G401 (cell line): ENCODE measurements around the gene EXOC3L4. TPM values are rescaled to one million over a fixed set of nuclear protein-coding genes. Genes with fewer than 3 reads are reported as not detected.

ENCODE experiments used
- DNase-seq: peaks from one replicate; pipeline ENCODE4 v3.0.0-alpha.2; 2015; ENCODE audit warnings: low spot score
- in situ Hi-C: cut with HindIII; loops from 2 replicates; pipeline ENCODE4 v1.10.0; 2016; ENCODE audit warnings: low sequenced_read_pairs, mixed read lengths
- total RNA-seq: library from RNA; depleted of rRNA; stranded (reverse); fragments of >200 nt; shearing (Covaris generic); gene quantifications from 2 replicates; pipeline ENCODE4 v1.2.3, GENCODE V29; 2014

The EXOC3L4 gene
- total RNA-seq, 1 experiment from 2014 or later, result 1.6 TPM

DNA sequence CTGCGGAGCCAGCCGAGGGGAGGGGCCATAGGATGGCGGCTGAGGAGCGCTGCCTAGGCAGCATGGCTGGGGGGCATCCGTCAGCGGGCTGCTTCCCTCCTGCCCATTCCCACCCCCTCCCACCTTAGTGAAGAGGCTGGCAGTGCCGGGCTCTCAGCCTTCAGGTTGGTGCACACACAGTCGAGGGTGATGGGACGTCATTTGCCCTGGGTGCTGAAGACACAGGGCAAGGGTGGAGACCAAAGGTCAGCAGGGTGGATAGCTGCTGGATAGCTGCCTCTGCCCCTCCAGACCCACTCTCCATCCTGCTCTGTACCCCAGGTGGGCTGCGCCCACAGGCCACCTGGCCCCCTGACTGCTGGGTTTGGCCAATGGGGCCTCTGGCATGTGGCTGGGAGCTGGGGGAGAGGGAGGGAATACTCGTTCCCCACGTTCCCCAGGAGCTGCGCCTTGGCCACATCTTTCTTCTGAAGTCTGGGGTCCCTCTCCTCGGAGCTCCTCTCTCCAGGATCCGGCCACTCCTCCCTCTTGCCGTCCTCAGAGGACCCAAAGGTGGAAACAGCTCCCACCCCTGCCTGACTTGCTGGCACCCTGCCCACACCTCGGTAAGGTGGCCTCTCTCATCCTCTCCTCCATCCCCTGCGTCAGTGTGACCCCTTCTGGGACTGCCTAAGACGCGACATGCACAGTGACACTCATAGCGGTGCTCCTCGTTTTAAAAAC lies 26.0 kb upstream of the EXOC3L4 start:
- no peak for DNase-seq
- in situ Hi-C loops, result no loop called here

DNA sequence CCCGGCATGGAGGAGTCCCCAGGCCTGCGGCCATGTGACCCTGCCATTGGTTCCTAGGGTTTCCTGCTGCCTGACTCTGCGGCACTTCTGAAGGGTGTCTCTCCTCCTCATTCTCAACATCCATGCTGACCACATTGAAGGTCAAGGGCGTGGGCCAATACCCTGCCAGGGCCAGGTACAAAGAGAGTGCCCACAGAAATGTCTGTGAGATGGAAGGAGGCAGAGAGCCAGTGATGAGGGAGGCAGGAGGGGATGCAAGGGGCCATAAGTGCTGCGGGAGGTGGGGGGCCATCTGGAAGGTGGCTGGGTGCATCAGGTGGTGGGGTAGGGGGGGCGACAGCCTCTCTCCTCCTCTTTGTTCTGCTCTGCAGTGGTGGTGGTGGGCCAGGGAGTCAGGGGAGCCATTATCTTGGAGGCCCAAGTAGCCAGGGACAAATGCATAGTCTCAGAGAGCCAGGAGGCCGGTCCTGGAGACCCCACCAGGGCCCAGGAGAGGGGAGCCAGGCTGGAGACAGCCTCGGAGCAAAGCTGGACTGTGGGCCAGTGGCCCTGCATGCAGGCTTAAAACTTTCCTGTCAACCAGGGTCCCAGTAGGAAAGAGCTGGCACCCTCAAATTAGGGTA lies 24.2 kb upstream of the EXOC3L4 start:
- DNase-seq, result no peak
- in situ Hi-C loops, result no loop called here

DNA sequence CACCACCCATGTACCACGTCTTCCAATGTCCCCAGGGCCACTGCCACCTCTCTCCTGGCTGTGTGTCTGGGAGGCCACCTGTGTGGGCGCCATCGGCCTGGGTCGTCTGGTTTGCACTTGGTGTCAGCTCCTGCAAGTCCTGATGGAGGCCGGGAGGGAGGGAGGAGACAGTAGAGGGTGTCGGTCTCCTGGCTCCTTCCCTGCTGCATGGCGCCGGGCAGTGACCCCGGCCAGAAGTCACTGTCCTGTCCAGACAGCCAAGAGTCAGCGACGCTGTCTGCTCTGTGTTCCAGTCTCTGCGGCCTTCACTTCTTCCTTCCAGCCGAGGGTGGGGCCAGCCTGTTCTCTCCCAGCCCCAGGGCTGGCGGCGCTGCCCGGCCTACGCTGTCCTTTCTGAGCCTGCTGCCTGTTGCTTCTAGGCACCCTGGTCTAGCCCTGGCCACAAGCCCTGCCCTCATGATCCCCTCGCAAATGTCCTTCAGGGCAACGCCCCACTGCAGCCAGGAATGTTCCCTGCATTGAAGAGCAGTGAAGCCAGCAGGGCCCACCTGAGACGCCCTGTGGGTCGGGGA lies 23.5 kb upstream of the EXOC3L4 start:
- in situ Hi-C loops, result no loop called here
- no peak for DNase-seq

DNA sequence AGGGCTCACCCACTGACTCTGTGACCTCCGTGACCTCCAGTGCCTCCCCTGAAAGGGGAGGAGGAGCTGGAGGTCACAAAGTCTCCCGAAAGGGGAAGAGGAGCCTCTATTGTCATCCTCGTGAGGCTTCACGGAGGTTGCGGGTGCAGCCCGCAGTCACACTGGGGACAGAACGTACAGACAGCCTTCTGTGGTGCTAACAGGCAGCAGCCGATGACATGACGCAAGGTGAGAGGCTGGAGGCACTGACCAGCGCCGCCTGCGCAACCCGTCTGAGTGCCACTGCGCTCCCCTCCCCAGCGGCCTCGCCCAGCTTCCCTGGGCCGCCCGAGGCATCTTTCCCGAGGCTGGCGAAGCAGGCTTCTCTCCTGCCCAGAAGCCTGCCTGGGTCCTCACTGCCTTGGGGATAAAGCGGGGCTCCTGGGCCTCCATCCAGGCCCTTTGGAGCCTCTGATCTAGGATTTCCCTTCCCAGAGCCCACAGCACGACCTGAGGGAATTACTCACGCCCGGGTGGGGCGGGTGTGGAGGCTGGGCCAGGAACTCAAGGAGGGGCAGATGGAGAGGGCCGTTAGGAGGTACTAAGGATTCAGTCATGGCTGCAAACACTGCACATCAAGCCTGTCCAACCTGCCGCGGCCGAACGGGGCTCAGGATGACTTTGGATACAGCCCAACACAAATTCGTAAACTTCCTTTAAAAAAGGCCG lies 22.8 kb upstream of the EXOC3L4 start:
- DNase-seq, result no peak
- in situ Hi-C loops, result no loop called here

DNA sequence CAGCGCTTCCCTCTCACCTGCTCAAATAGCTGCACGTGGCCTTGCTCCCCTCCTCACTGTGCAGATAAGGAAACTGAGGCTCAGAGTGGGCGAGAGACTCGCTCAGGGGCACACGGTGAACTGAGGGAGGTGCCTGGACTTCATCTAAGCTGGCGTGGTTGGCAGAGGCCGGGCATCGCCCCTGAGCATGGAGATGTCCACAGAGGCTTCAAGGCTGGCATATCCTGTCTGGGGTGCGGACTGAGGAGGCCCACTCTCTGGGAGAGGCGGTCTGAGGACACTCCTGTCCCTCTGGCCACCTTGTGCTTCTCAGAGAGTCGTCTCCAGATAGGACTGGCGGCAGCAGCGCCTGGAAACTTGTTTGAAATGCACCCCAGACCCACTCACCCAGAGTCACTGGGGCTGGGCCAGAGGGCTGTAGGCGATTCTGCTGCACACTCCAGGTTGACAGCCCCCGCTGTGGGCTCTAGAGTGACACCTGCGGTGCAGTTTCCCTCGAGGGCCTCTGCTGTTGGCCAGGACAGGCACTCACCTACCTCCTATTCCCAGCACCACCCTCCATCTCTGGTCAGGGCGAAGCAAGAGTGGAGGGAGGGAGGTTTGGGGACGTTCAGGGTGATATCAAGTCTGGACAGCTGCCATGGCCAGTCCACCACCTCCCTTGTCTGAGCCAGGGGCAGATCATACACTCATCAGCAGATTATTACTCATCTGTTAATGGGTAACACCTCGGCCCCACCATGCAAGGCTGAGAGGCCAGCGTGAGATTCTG lies 21.7 kb upstream of the EXOC3L4 start:
- DNase-seq, result no peak
- in situ Hi-C loops, result no loop called here

DNA sequence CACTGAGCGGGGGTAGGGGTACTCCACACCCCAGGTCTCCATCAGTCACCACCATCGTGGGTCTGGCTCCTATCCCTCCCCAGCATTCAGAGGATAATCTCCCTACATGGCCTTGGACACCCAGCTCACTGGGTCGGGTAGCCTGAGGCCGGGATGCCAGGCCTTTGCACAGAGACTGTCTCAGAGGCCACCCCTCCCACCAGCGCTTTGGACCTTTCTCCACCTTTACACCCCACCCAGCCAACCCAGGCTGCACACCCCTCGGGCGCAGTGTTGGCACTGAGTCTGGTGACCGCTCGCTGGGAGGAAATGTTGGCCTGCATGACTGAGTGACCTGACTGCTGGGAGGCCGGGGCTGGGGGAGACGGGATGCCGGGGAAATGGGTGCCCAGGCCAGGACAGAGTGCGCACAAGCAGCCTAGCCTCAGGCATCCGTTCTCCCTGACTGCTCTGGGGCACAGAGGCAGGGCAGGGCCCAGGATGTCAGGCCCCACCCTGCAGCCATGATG lies 21.1 kb upstream of the EXOC3L4 start:
- DNase-seq, result no peak
- in situ Hi-C loops, result no loop called here

DNA sequence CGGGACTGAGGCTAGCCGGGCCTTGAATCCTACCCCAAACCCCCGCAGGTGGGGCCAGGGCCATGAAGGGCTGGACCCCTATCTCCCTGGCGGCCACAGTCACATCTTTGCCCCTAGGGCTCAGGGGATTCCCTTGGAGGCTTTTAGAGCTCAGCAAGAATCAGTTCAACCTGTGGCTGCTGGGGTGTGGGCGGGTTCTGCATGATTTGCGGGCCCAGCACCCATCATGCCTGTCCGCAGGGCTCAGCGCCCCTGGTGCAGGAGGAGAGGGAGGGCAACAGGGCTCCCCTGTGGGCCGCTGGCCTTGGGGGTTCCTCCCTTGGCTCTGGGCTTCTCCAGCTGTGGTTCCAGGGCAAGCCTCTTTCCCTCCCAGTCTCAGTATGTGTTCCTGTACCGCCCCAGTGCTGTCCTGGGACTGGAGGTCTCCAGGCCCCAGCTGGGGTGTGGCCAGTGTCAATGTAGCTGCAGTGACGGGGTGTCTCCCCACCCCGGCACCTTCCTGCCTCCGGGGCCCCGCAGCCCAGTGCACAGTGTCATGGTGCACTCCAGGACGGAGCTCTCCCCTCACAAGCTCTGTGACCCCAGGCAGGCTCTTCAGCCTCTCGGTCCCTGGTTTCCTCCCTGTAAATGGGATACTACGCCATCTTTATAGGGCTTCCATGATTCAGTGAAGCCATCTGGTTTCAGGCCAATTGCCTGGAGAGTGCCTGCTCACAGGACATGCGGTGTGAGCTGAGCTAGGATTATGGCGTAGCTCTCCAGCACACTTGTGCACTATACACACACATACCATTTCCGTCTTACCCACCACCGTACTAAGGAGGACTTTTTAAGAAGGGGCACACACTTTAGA lies 20.4 kb upstream of the EXOC3L4 start:
- in situ Hi-C loops, result no loop called here

DNA sequence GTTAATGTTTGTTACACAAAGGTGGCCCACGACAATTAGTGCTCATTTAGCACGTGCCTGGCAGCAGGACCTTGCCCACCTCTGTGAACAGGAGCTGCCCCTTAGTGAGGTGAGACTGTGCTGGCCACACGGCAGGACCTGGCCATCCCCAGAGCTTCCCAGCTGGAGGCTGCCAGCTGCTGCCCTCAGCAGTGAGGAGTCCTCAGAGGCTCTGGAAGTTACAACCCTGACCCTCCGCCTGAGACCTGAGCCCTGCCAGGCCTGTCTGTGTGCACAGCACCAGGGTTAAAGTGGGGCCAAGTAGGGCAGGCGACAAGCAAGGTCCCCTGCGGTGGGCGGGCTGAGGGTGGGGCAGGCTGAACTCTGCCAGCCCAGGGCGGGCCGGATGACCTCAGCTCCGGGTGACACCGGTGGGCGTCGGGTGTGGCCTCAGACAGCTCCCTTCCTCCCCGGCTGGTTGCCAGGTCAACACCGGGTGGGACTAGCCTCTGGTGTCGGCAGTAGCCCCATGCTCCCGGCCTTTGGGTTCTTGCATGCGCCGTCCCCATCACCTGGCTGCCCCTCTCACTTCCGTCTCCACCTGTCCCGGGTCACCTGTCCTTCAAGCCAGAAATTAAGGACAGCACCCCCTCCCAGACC lies 19.7 kb upstream of the EXOC3L4 start:
- in situ Hi-C loops, result no loop called here
- DNase-seq, result peak; percentile 21

More for the DNA sequence above, 20.4 kb upstream of the EXOC3L4 start:
- peak; percentile 51 for DNase-seq

DNA sequence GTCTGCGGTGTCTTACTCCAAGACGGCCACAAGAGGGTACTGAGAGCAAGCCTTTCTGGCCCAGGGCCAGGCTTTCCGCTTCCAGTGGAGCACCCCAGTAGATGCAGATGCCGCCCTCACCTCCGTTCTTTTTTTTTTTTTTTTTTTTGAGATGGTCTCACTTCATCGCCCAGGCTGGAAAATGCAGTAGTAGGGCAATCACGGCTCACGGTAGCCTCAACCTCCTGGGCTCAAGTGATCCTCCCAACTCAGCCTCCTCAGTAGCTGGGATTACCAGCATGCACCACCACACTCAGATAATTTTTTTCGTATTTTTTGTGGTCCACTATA lies 16.1 kb upstream of the EXOC3L4 start:
- in situ Hi-C loops, result no loop called here
- DNase-seq, result peak; percentile 82

DNA sequence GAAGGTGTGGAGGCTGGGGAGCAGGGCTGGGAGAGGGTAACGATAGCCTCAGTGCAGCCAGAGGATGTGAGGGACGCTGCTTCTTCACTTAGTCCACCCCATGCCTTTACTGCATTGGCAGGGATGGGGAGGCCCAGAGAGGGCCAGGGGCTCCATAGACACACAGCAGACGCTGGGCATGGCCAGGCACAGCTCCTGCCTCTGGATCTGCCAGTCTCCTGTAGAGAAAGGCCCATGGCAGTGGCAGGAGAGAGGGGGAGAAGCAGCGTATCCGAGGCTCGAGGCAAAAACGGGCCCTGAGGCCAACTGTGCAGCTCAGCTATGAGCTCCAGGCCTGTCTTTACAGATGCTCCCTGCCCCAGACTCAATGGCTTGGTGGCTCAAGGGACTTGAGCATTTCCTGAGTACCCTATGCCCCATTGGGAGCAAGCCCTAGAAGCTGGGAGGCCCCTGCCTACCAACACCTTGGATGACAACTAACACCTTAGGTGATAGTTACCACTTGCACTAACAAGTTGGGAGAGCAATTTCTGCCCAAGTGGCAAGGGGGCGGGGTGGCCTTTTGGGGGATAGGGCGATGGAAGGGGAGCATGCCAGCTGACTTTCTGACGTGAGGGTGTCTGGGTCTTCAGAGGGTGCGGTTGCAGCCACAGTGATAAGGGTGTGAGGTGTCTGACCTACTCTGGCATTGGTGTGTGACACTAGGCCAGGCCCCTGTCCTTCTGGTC lies 15.5 kb upstream of the EXOC3L4 start:
- in situ Hi-C loops, result no loop called here

DNA sequence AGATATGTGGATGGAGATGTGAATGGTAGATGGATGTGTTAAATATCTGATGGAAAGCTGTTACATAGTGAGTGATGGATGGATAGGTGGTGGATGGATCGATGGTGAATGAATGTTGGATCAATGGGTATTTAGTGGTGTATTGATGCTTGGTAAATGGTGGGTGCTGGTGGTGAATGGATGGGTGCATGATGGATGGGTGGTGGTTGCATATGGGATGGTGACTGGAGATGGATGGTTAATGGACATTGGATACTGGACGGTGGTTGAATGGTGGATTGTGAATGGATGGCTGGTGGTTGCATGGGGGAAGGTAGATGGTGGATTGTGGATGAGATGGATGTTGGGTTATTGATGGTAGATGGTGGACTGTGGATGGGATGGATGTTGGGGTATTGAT lies 12.6 kb upstream of the EXOC3L4 start:
- in situ Hi-C loops, result no loop called here
- DNase-seq, result no peak

More for the DNA sequence above, 15.5 kb upstream of the EXOC3L4 start:
- DNase-seq, result no peak

DNA sequence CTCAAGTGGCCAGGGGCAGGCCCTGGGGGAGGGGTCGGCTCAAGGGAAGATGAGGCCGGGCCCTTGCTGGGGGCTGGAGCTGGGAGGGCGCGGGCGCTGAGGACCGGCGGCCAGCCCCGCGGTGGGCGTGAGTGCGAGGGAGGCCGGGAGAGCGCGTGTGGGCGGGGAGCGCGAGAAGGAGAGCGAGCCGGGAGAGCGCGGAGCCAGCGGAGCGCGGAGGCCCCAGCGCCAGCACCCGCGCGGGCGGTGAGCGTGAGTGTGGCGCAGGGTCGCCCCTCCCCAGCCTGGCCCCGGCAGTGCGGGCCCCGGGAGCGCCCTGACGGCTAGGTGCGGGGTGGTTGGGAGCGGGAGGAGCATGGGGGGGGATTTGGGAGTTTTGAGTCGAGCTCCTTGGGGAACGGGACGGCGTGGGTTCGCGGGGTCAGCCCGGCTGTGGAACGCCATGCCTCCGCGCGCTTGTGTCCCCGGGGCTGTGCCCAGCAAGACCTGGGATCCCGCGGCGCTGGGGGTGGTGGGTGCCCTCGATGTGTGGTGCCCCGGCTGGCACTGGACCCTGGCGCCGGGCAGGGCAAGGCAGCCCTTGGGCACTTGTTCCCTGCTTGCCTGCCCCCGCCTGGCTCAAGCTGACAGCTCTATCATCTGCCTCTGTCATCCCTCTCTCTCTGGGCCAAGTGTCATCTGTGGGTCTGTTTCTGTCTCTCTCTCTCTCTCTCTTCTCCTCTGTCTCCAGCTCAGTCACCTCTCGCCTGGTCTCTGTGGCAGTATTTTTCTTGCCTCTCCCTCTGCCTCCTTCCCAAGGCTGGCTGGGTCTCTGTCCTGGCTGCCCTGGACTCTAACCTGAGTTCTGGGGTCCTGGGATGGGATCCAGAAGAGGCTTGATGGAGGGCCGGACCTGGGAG lies 10.3 kb upstream of the EXOC3L4 start, which contains the start of gene LBHD2:
Gene LBHD2 (plus strand): TSS at position 190 of the 899 bp plus-strand sequence. CDS start 1,803 bp downstream, outside the sequence.
- in situ Hi-C loops, result no loop called here

DNA sequence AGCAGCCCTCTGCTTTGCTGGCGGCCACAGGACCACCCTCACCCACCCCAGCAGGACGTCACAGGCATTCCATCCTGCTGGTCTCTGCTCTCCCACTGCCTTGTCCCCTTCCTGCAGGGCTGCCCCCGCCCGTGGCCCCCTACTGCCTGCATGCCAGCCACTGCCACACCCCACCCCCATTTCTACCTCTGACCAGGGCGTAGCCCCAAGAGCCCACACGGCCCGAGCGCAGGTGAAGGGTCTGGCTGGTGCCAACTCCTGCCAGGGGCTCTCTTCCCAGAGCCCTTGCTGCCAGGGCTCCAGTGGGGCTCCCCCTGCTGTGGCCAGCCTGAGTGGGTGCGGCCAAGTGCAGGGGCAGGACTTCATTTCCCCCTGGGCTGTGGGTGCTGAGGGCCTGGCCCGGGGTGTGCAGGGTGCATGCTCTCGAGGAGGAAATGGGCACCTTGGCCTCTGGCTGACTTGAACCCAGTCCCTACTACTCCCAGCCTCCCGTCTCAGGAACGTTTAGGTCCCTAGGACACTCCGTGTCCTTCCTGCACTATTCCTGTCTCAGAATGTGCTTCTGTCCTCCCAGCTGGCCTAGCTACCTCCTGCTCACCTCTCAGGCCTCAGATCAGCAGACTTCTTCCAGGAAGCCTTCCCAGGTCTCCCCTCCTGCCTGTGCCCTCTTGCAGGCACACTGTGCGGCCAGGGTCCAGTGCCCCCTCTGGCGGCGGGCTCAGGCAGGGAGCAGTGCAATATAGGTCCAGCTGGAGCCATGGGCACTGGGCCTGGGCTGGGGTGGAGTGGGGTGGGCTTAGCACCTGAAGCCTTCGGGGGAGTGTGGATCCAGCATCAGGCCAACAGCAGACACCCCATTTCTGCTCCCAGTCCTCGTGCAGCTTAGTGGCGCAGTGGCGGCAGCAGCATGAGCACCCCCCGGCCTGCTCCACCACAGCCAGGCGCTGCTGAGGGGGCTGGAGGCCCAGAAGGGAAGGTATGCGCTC lies 9.1 kb upstream of the EXOC3L4 start:
- in situ Hi-C loops, result no loop called here

More for the DNA sequence above, 10.3 kb upstream of the EXOC3L4 start, which contains the start of gene LBHD2:
- no peak for DNase-seq

DNA sequence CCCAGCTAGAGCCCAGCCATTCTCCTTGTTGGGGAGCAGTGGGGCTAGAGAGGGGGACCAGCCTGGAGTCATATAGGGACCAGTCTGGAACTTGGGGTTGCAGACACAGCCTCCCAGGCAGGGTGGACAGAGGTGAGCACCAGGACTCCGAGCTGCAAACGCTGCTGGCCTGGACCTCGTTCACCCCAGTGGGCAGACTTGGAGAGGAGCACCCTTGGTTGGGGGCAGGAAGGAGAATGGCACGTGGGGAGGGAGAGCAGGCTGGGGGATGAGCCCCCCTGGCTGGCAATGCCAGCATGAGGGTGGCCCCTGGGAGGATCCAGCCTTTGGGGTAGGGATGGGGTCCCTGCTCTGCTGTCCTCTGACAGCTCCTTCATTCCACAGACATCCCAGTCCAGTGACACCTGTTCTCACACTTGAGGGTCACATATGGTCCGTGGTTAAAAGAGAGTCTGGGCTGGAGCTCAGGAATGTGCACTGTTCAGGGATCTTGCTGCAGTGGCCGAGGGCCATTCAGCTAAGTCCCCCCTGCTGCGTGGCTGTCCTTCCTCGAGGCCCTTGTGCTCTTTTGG lies 7.7 kb upstream of the EXOC3L4 start:
- DNase-seq, result no peak
- in situ Hi-C loops, result no loop called here

More for the DNA sequence above, 9.1 kb upstream of the EXOC3L4 start:
- DNase-seq, result no peak
